ENCODE measurements around the gene NRG2.

DNA sequence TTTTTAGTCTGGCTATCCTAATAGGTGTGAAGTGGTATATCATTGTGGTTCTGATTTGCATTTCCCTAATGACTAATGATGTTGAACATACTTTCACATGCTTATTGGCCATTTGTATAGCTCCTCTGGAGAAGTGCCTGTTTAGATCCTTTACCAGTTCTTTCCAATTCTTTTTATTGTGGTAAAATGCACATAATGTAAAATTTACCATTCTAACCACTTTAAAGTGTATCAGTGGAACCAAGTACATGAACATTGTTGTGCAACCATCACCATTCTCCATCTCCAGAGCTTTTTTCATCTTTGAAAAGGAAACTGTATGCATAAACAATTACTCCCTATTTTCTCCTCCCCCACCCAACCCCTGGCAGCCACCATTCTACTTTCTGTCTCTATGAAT is 95.4 kb downstream of the NRG2 start:
- TF ChIP-seq, protein P1, sequence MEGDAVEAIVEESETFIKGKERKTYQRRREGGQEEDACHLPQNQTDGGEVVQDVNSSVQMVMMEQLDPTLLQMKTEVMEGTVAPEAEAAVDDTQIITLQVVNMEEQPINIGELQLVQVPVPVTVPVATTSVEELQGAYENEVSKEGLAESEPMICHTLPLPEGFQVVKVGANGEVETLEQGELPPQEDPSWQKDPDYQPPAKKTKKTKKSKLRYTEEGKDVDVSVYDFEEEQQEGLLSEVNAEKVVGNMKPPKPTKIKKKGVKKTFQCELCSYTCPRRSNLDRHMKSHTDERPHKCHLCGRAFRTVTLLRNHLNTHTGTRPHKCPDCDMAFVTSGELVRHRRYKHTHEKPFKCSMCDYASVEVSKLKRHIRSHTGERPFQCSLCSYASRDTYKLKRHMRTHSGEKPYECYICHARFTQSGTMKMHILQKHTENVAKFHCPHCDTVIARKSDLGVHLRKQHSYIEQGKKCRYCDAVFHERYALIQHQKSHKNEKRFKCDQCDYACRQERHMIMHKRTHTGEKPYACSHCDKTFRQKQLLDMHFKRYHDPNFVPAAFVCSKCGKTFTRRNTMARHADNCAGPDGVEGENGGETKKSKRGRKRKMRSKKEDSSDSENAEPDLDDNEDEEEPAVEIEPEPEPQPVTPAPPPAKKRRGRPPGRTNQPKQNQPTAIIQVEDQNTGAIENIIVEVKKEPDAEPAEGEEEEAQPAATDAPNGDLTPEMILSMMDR (IDR thresholded peaks at IDR 0.05), result no peak
- TF ChIP-seq POLR2A (IDR thresholded peaks at IDR 0.05), result no peak
